IPS-NIHi11 (cell line): ENCODE results near the gene RPL7A.
"Not testable (repeated sequence)": the region's sequence is repeated elsewhere in the genome, so short reads cannot be mapped to it uniquely, and the experiment has no call there.

ENCODE experiments used
- DNase-seq: peaks from one replicate; pipeline ENCODE4 v3.0.0; 2012; ENCODE audit warnings: mixed read lengths, low spot score

The RPL7A gene

GRCh38 chr9:133389562-133389961 lies 41.5 kb downstream of the RPL7A start:
- no peak for DNase-seq

GRCh38 chr9:133390713-133391112 lies 42.7 kb downstream of the RPL7A start:
- no peak for DNase-seq

- DNase-seq, result not testable (repeated sequence)
Measured at GRCh38 chr9:133391449-133391848, 43.4 kb downstream of the RPL7A start.

GRCh38 chr9:133392308-133392707 lies 44.3 kb downstream of the RPL7A start:
- DNase-seq, result not testable (repeated sequence)

- no peak for DNase-seq
Measured at GRCh38 chr9:133393399-133393798, 45.4 kb downstream of the RPL7A start.

- DNase-seq, result no peak
Measured at GRCh38 chr9:133394687-133395271, 46.8 kb downstream of the RPL7A start.

GRCh38 chr9:133396952-133397351 lies 48.9 kb downstream of the RPL7A start:
- peak; percentile 77 for DNase-seq

- no peak for DNase-seq
Measured at GRCh38 chr9:133397370-133397769, 49.4 kb downstream of the RPL7A start.

- DNase-seq, result no peak
Measured at GRCh38 chr9:133397895-133398294, 49.9 kb downstream of the RPL7A start.

GRCh38 chr9:133400292-133400691 lies 52.3 kb downstream of the RPL7A start:
- DNase-seq, result no peak
